Measurements from ENCODE around the gene CTSZ.

- TF ChIP-seq CTCF (IDR thresholded peaks at IDR 0.05; ENCODE audit: poor library complexity) (no peak), EZH2 (IDR thresholded peaks at IDR 0.05; ENCODE audit: borderline replicate concordance) (no peak), EZH2phosphoT487 (IDR thresholded peaks at IDR 0.05; ENCODE audit: low read depth, severe bottlenecking, unreplicated experiment) (no peak)
Observed at GRCh38 chr20:58956078-58956477, 51.0 kb downstream of the CTSZ start.
